Fibroblast of skin of left biceps (primary cell): ENCODE measurements around the gene ZNF426.
"Not testable (repeated sequence)": the region's sequence is repeated elsewhere in the genome, so short reads cannot be mapped to it uniquely, and the experiment has no call there.

Source experiments
- DNase-seq, 2 experiments: peaks; one replicate each; pipeline ENCODE4 v3.0.0-alpha.2; 2013; ENCODE audit warnings: low read depth in 2 of 2

The ZNF426 gene

GRCh38 chr19:9538183-9539058 lies at the start of gene ZNF426:
Gene ZNF426 (minus strand): TSS chr19:9538645. CDS start chr19:9536232, 2,413 bp downstream.
- DNase-seq = peak; percentile 65 to 77

- no peak for DNase-seq
These were observed 48.3 kb upstream of the ZNF426 start for GRCh38 chr19:9586764-9587163.

GRCh38 chr19:9584073-9584833 lies 45.8 kb upstream of the ZNF426 start, which contains the start of gene ZNF121:
Gene ZNF121 (minus strand): TSS chr19:9584504. CDS start chr19:9568097, 16,407 bp downstream.
- DNase-seq = peak; percentile 40 to 47

DNA sequence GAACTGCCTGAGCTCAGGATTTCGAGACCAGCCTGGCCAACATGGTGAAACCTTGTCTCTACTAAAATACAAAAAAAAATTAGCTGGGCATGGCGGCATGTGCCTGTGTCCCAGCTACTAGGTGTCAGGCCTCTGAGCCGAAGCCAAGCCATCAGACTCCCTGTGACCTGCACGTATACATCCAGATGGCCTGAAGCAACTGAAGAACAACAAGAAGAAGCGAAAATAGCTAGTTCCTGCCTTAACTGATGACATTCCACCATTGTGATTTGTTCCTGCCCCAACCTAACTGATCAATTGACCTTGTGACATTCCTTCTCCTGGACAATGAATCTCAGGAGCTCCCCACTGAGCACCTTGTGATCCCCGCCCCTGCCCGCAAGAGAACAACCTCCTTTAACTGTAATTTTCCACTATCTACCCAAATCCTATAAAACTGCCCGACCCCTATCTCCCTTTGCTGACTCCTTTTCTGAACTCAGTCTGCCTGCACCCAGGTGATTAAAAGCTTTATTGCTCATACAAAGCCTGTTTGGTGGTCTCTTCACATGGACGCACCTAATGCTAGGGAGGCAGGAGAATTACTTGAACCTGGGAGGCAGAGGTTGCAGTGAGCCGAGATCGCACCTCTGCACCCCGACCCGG lies 43.8 kb upstream of the ZNF426 start:
- not testable (repeated sequence) for DNase-seq

GRCh38 chr19:9580728-9581127 lies 42.3 kb upstream of the ZNF426 start:
- DNase-seq = no peak

DNA sequence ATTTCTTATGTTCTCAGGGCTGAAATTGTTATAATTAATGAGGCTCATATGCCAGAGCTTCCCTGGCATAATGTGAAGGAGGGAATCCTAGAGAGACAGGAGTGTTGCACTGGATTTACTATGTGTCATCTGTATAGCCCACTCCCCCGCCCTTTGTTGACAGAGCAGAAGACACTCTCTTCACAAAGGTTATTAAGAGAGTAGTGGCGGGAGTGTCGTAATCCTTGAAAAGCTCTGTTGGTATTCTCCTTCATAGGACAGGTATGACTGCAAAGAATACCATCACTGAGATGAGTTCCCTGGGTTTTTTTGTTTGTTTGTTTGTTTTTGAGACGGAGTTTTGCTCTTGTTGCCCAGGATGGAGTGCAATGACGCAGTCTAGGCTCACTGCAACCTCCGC lies 31.8 kb upstream of the ZNF426 start:
- no peak for DNase-seq

DNA sequence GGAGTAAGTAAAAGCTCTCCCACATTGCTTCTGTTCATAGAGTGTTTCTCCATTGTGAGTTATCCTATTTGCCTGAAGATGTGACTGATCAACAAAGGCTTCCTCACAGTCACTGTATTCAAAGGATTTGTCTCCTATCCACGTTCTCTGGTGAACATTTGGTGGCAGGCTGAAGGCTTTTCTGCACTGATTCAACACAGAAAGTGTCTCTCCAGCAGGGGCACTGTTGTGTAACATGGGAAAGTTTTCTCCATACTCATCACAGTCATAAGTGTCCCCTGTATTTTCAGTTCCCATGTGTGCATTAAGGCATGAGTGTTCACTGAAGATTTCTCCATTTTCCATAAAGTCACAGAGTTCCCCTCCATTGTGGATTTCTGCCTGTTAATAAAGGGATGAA lies 28.3 kb upstream of the ZNF426 start:
- no peak for DNase-seq

GRCh38 chr19:9565900-9566705 lies 27.7 kb upstream of the ZNF426 start:
- DNase-seq = no peak

DNA sequence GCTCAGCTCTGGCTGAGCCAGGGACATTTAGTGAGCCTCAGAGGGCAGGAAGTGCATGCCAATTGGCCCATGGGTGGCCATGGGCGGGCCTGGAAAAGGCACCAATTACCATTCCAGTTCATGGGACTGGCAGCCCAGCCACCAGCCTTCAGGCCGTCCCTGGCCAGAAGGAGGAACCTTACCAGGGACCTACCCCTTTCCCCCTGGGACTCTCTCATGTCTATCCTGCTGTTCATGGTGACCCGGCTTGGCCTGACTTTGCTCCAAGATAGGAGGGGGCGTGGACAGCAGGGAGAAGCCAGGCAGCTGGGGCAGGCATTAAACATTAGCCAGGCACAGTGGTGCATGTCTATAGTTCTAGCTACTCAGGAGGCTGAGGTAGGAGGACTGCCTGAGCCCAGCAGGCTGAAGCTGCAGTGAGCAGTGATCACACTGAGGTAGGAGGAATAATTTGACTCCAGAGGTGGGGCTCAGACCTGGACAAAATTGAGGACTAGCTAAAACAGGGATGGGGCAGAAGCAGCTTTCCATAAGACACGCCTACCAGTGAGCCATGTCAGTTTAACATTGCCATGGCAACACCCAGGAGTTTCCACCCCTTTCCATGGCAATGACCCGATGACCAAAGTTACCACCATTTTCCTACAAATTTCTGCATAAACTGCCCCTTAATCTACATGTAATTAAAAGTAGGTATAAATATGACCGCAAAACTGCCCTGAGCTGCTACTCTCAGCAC lies 14.3 kb upstream of the ZNF426 start:
- no peak for DNase-seq

DNA sequence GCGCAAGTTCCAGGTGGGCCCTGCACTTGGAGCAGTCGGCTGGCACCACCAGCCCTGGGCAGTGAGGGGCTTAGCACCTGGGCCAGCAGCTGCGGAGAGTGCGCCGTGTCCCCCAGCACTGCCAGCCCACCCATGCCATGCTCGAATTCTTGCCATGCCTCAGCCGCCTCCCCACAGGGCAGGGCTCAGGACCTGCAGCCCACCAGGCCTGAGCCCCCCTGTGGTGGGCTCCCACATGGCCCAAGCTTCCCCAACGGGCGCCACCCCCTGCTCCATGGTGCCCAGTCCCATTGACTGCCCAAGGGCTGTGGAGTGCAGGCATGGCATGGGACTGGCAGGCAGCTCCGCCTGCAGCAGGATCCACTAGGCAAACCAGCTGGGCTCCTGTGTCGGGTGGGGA lies 9.4 kb upstream of the ZNF426 start:
- no peak for DNase-seq

- DNase-seq = not testable (repeated sequence)
These were observed 2.8 kb upstream of the ZNF426 start for GRCh38 chr19:9541281-9541680.

DNA sequence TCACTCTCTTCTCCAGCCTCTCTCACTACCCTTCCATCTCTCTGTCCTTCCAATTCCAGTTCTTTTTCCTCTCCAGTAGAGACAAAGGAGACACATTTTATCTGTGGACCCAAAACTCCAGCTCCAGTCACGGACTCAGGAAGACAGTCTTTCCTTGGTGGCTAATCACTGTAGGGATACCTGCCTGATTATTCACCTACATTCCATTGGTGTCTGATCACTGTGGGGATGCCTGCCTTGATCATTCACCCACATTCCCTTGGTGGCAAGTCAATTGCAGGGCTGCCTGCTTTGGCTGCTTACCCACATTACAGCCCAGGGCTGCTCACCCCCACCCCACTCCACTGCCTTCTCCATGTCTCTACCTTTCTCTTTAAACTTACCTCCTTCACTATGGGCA lies 1.5 kb upstream of the ZNF426 start:
- not testable (repeated sequence) for DNase-seq

- not testable (repeated sequence) for DNase-seq
These were observed 756 bp upstream of the ZNF426 start for GRCh38 chr19:9539201-9539600.

GRCh38 chr19:9535934-9536333 lies 2.5 kb downstream of the ZNF426 start:
- DNase-seq = no peak

- no peak for DNase-seq
These were observed 6.5 kb downstream of the ZNF426 start for GRCh38 chr19:9531933-9532332.

GRCh38 chr19:9528757-9529336 lies 9.6 kb downstream of the ZNF426 start:
- DNase-seq = no peak

- no peak for DNase-seq
These were observed 14.5 kb downstream of the ZNF426 start for GRCh38 chr19:9523885-9524474.

DNA sequence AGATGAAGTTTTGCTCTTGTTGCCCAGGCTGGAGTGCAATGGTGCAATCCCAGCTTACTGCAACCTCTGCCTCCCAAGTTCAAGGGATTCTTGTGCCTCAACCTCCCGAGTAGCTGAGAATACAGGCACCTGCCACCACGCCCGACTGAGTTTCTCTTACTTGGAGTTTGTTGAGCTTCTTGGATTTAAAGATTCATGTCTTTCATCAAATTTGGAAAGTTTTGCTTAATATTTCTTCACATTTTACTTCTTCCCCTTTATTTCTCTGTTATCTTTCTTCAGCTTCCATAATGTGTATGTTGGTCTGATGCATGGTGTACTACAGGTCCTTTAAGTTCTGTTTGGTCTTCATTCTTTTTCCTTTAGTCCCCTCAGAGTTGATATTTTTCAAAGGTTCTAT lies 31.2 kb downstream of the ZNF426 start:
- no peak for DNase-seq

DNA sequence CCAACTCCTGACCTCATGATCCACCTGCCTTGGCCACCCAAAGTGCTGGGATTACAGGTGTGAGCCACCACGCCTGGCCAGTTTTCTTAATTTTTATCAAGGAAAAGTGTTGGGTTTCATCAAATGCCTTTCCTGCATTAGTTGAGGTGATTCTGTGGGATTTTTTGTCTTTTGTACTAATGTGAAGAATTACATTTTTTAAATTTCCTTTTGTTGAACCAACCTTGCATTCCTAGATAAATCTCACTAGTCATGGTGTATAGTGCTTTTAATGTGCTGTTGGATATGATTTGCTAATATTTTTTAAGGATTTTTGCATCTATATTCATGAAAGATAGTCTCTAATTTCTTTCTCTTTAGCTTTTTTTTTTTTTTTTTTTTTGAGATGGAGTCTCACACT lies 37.6 kb downstream of the ZNF426 start:
- no peak for DNase-seq
